Muscle layer of duodenum (tissue), 2 donors: ENCODE measurements around the gene LYZL4.

Source experiments
- H3K27ac ChIP-seq: one replicate; pipeline ENCODE4 v1.7.0; 2013; ENCODE audit warnings: mild to moderate bottlenecking, low read length
- H3K27me3 ChIP-seq: one replicate; pipeline ENCODE4 v1.7.0; 2013; ENCODE audit warnings: low read depth, mild to moderate bottlenecking, control low read depth, low read length
- H3K36me3 ChIP-seq, 2 donors: one replicate each; pipeline ENCODE4 v1.7.0; 2013; ENCODE audit warnings: low read length in 2 of 2, control low read depth in 1 of 2, mild to moderate bottlenecking in 1 of 2; ENCODE audit not compliant: insufficient read depth in 2 of 2, control insufficient read depth in 1 of 2
- H3K4me1 ChIP-seq, 2 donors: one replicate each; pipeline ENCODE4 v1.7.0; 2013; ENCODE audit warnings: low read length in 2 of 2, mild to moderate bottlenecking in 2 of 2, control low read depth in 1 of 2, moderate library complexity in 1 of 2; ENCODE audit not compliant: insufficient read depth in 2 of 2, control insufficient read depth in 1 of 2
- H3K4me3 ChIP-seq, 2 donors: one replicate each; pipeline ENCODE4 v1.7.0; 2013; ENCODE audit warnings: low read length in 2 of 2, low read depth in 1 of 2, mild to moderate bottlenecking in 1 of 2
- H3K9me3 ChIP-seq, 2 donors: one replicate each; pipeline ENCODE4 v1.7.0; 2013; ENCODE audit warnings: low read length in 2 of 2, control low read depth in 1 of 2, mild to moderate bottlenecking in 1 of 2; ENCODE audit not compliant: control insufficient read depth in 1 of 2
- donor health status: healthy.

The LYZL4 gene

GRCh38 chr3:42367903-42368302, 42.5 kb downstream of the LYZL4 start:
- no peaks in the 10 kb centered on the region for H3K36me3 ChIP-seq
- H3K27ac ChIP-seq = no peak overlapping the region
- no peaks in the 10 kb centered on the region for H3K27me3 ChIP-seq
- H3K4me3 ChIP-seq = no peak overlapping the region
- H3K9me3 ChIP-seq = no peaks in the 10 kb centered on the region
- peaks cover 0 to 20% of the 10 kb centered on the region in 2 donors for H3K4me1 ChIP-seq

GRCh38 chr3:42366550-42366949, 43.9 kb downstream of the LYZL4 start:
- no peaks in the 10 kb centered on the region for H3K9me3 ChIP-seq
- H3K27me3 ChIP-seq = no peaks in the 10 kb centered on the region
- peaks cover 0 to 20% of the 10 kb centered on the region in 2 donors for H3K4me1 ChIP-seq
- H3K36me3 ChIP-seq = no peaks in the 10 kb centered on the region
- H3K27ac ChIP-seq = no peak overlapping the region
- no peak overlapping the region for H3K4me3 ChIP-seq

GRCh38 chr3:42357335-42357734, 53.1 kb downstream of the LYZL4 start:
- H3K27ac ChIP-seq = no peak overlapping the region
- peaks cover 0 to 5% of the 10 kb centered on the region in 2 donors for H3K9me3 ChIP-seq
- H3K27me3 ChIP-seq = no peaks in the 10 kb centered on the region
- H3K4me3 ChIP-seq = no peak overlapping the region
- H3K36me3 ChIP-seq = no peaks in the 10 kb centered on the region
- H3K4me1 ChIP-seq = no peaks in the 10 kb centered on the region

DNA sequence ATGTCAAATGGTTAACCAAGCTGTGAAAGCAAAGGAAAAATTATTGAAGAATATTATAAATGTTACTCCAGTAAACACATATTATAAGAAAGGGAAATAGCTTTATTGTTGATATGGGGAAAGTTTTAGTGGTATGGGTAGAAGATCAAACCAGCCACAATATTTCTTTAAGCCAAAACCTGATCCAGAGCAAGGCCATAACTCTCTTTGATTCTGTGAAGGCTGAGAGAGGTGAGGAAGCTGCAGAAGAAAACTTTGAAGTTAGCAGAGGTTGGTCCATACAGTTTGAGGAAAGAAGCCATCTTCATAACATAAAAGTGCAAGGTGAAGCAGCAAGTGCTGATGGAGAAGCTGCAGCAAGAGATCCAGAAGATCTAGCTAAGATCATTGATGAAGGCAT, 54.8 kb downstream of the LYZL4 start:
- no peak overlapping the region for H3K4me3 ChIP-seq
- peaks cover 0 to 5% of the 10 kb centered on the region in 2 donors for H3K9me3 ChIP-seq
- H3K27ac ChIP-seq = no peak overlapping the region

DNA sequence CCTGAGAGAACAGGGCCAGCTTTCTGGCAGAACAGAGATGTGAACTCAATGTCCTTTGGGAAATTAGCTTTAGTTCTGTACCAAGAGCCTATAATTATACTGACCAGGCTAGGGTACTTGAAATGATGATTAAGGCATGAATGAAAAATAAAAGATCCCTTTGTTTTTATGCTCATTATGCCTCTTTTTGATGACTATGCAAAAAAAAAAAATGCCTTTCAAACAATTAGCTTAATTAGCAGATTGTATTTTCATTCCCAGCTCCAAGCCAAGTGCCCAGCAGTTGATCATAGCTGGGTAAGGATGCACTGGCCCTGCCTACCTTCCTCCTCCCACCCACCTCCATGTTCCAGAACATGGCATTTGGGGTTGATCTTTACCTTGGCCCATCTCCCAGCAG, 56.8 kb downstream of the LYZL4 start:
- H3K27me3 ChIP-seq = no peaks in the 10 kb centered on the region
- peaks cover 0 to 5% of the 10 kb centered on the region in 2 donors for H3K9me3 ChIP-seq
- no peaks in the 10 kb centered on the region for H3K36me3 ChIP-seq
- no peak overlapping the region for H3K4me3 ChIP-seq
- no peaks in the 10 kb centered on the region for H3K4me1 ChIP-seq
- no peak overlapping the region for H3K27ac ChIP-seq

More for the DNA sequence above, 54.8 kb downstream of the LYZL4 start:
- H3K36me3 ChIP-seq = no peaks in the 10 kb centered on the region
- no peaks in the 10 kb centered on the region for H3K4me1 ChIP-seq
- H3K27me3 ChIP-seq = no peaks in the 10 kb centered on the region

GRCh38 chr3:42351207-42351606, 59.2 kb downstream of the LYZL4 start:
- H3K9me3 ChIP-seq = peaks cover 0 to 2% of the 10 kb centered on the region in 2 donors
- no peaks in the 10 kb centered on the region for H3K27me3 ChIP-seq
- no peaks in the 10 kb centered on the region for H3K36me3 ChIP-seq
- no peaks in the 10 kb centered on the region for H3K4me1 ChIP-seq
- no peak overlapping the region for H3K4me3 ChIP-seq
- H3K27ac ChIP-seq = no peak overlapping the region

DNA sequence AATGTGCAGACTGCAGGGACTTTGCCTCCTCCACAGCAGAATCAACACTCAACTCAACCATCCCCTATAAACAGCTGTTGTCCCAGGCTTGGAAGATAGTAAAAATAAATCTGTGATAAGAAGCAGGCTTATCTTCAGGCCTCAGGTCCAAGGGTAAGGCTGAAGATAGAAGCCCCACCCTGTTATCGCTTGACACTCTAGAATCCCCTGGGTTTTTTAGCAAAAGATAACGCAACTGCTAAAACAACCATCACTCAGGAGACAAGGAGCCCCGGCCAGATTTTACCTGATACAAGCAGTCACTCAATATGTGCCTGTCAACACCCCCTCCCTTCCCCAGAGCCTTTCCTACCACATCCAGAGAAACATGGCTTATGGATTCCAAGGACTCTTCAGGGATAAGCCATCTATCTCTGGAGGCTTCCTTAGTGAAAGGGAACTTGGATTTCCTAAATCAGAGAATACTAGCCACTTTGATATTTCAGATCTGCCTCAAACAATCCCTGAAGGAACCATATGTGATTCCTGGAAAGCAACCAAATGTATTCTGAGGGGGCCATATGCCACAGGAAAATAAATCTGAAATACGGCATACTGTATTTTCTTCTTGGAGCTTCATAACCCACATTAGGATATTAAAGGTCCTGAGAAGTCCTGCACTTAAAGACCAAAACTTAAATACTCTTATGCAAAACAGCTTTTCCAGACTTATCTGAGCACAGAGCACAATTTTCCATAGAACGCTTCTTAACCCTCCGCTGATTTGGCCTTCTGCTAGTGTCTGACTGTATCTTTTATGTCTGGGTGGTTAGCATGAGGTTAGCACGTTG, 60.4 kb downstream of the LYZL4 start:
- Histone ChIP-seq H3K4me3 (no peak overlapping the region), H3K36me3 (no peaks in the 10 kb centered on the region)

DNA sequence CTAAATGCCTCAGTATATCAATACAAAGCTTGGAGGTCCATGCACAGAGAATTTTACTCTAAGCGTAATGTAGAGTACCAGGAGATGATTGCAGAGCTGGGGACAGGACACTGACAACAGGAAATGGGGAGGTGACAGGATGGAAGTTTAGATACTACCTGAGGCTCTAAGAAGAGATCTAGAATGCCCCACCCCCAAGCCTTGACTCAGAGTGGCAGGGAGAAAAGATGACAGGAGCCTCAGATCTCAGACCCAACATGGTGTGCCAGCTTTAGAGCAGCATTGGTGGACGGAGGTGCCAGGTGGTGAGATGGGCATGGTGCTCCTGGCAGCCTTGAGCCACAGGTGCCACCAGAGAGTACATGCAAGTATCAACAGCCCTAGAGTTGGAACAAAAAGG, 62.5 kb downstream of the LYZL4 start:
- Histone ChIP-seq H3K4me1 (no peaks in the 10 kb centered on the region), H3K27me3 (no peaks in the 10 kb centered on the region), H3K4me3 (no peak overlapping the region), H3K9me3 (no peaks in the 10 kb centered on the region), H3K36me3 (no peaks in the 10 kb centered on the region), H3K27ac (no peak overlapping the region)

More for the DNA sequence above, 60.4 kb downstream of the LYZL4 start:
- no peak overlapping the region for H3K27ac ChIP-seq
- no peaks in the 10 kb centered on the region for H3K9me3 ChIP-seq
- H3K27me3 ChIP-seq = no peaks in the 10 kb centered on the region
- no peaks in the 10 kb centered on the region for H3K4me1 ChIP-seq
